GM23248 (cell line): ENCODE measurements around the gene NQO1.

Experiments used
- EZH2 ChIP-seq: fragments of 200-600 bp; sonication (generic); IDR thresholded peaks from 2 replicates; pipeline ENCODE4 v1.6.1; 2018; ENCODE audit warnings: antibody characterized with exemption, mild to moderate bottlenecking; ENCODE audit not compliant: insufficient read depth, poor library complexity, severe bottlenecking
- EZH2phosphoT487 ChIP-seq: fragments of 200-600 bp; sonication (generic); IDR thresholded peaks from 2 replicates; pipeline ENCODE4 v1.6.1; 2018; ENCODE audit warnings: antibody characterized with exemption, moderate library complexity, mild to moderate bottlenecking, low read depth; ENCODE audit not compliant: insufficient read depth

- TF ChIP-seq EZH2phosphoT487: no peak
- TF ChIP-seq EZH2: no peak
Measured at GRCh38 chr16:69724414-69724873, 1.9 kb downstream of the NQO1 start.
